Measurements from ENCODE around the gene ATP1B3.

The ATP1B3 gene

DNA sequence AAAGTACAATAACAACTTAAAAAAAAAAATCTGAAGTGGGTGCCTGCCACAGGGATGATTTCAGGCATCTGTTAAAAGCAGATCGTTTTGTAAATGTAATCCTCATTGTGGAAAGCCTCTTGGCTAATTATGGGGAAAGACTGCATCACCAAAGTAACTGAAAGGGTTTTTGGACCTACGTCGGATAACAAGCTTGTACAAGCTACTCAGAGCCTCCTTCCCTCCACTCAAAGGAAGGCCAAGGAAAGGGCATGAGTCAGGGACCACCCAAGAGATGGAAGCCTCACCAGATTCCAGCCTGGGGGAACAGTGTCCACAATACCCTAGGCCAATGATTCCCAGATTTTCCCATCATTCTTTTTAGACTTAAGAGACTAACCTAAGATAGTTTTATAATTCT is 84.3 kb downstream of the ATP1B3 start:
- H3K9ac ChIP-seq (ENCODE audit: low read length): no peak overlapping the region
- H3K27me3 ChIP-seq (replicated peaks; ENCODE audit: insufficient read depth, low read length): no peaks in the 10 kb centered on the region
- no peak for DNase-seq
- H3K9me2 ChIP-seq (replicated peaks; ENCODE audit: insufficient read depth, low read length): no peaks in the 10 kb centered on the region
- TF ChIP-seq EZH2phosphoT487 (IDR thresholded peaks at IDR 0.05; ENCODE audit: low read length) (no peak), EZH2 (optimal IDR thresholded peaks at IDR 0.05; ENCODE audit: low read depth, low read length) (no peak)
- TF ChIP-seq, protein P1, sequence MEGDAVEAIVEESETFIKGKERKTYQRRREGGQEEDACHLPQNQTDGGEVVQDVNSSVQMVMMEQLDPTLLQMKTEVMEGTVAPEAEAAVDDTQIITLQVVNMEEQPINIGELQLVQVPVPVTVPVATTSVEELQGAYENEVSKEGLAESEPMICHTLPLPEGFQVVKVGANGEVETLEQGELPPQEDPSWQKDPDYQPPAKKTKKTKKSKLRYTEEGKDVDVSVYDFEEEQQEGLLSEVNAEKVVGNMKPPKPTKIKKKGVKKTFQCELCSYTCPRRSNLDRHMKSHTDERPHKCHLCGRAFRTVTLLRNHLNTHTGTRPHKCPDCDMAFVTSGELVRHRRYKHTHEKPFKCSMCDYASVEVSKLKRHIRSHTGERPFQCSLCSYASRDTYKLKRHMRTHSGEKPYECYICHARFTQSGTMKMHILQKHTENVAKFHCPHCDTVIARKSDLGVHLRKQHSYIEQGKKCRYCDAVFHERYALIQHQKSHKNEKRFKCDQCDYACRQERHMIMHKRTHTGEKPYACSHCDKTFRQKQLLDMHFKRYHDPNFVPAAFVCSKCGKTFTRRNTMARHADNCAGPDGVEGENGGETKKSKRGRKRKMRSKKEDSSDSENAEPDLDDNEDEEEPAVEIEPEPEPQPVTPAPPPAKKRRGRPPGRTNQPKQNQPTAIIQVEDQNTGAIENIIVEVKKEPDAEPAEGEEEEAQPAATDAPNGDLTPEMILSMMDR (IDR thresholded peaks at IDR 0.05; ENCODE audit: low read length): no peak
- no peaks in the 10 kb centered on the region for H3K79me2 ChIP-seq (ENCODE audit: low read length)
- H3K9me3 ChIP-seq (replicated peaks; ENCODE audit: insufficient read depth, low read length): no peaks in the 10 kb centered on the region
- no peaks in the 10 kb centered on the region for H4K20me1 ChIP-seq (ENCODE audit: insufficient read depth, low read length)
- no peaks in the 10 kb centered on the region for H3K36me3 ChIP-seq (replicated peaks; ENCODE audit: insufficient read depth, low read length)
- no peak overlapping the region for H3K4me3 ChIP-seq (ENCODE audit: low read length)
- no peak overlapping the region for H2AFZ ChIP-seq (ENCODE audit: low read length)
- no peaks in the 10 kb centered on the region for H3K4me1 ChIP-seq (ENCODE audit: low read length)
- H3K4me2 ChIP-seq (ENCODE audit: low read depth, low read length): no peak overlapping the region
- no peak overlapping the region for H3K27ac ChIP-seq (ENCODE audit: low read length)
- H3F3A ChIP-seq (ENCODE audit: insufficient read depth, low read length): no peaks in the 10 kb centered on the region

DNA sequence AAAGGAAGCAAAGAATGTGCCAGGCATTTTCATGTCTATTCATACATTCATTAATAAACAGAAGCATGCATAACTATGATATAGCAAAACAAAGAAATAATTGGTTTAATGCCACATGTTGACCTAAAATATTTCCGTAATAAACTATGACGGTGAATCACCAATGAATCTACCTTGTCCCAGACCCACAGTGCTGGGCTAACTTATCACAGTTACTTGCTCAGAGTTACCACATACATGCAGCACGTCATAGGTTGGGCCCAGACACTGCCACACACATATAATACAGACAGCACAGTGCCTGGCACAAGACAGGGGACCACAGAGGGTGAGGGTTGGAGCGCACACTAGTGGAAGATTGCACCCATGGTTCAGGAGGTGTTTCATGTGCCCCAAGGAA is 86.9 kb downstream of the ATP1B3 start:
- no peaks in the 10 kb centered on the region for H3K27me3 ChIP-seq (replicated peaks; ENCODE audit: insufficient read depth, low read length)
- no peaks in the 10 kb centered on the region for H3K36me3 ChIP-seq (replicated peaks; ENCODE audit: insufficient read depth, low read length)
- H4K20me1 ChIP-seq (ENCODE audit: insufficient read depth, low read length): no peaks in the 10 kb centered on the region
- no peak overlapping the region for H2AFZ ChIP-seq (ENCODE audit: low read length)
- no peak overlapping the region for H3K4me2 ChIP-seq (ENCODE audit: low read depth, low read length)
- no peaks in the 10 kb centered on the region for H3K9me3 ChIP-seq (replicated peaks; ENCODE audit: insufficient read depth, low read length)
- no peak for DNase-seq
- no peaks in the 10 kb centered on the region for H3K9me2 ChIP-seq (replicated peaks; ENCODE audit: insufficient read depth, low read length)
- no peaks in the 10 kb centered on the region for H3F3A ChIP-seq (ENCODE audit: insufficient read depth, low read length)
- H3K9ac ChIP-seq (ENCODE audit: low read length): no peak overlapping the region
- no peak overlapping the region for H3K27ac ChIP-seq (ENCODE audit: low read length)
- H3K4me1 ChIP-seq (ENCODE audit: low read length): no peaks in the 10 kb centered on the region
- H3K79me2 ChIP-seq (ENCODE audit: low read length): no peaks in the 10 kb centered on the region
- no peak for TF ChIP-seq EZH2 (optimal IDR thresholded peaks at IDR 0.05; ENCODE audit: low read depth, low read length)
- TF ChIP-seq, protein P1 (IDR thresholded peaks at IDR 0.05; ENCODE audit: low read length): no peak
- no peak for TF ChIP-seq EZH2phosphoT487 (IDR thresholded peaks at IDR 0.05; ENCODE audit: low read length)
- no peak overlapping the region for H3K4me3 ChIP-seq (ENCODE audit: low read length)

DNA sequence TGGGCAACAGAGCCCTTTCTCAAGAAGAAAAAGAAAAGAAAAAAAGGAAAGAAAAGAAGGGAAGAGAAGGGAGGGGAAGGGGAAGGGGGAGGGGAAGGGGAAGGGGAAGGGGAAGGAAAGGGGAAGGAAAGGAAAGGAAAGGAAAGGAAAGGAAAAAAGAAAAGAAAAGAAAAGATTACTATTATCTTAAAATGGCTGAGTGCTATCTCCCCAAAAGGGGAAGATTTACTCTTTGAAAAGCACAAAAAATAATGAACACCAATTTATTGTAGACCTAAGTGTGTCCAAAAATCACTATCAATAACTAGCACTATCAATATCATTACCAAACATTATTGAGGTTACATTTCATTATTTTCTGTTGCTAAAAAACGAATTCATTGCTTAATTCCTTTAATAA is 89.0 kb downstream of the ATP1B3 start:
- TF ChIP-seq EZH2 (optimal IDR thresholded peaks at IDR 0.05; ENCODE audit: low read depth, low read length) (no peak), EZH2phosphoT487 (IDR thresholded peaks at IDR 0.05; ENCODE audit: low read length) (no peak)
- TF ChIP-seq, protein P1 (IDR thresholded peaks at IDR 0.05; ENCODE audit: low read length): no peak
- Histone ChIP-seq H3K79me2 (ENCODE audit: low read length) (no peaks in the 10 kb centered on the region), H3K4me3 (ENCODE audit: low read length) (no peak overlapping the region), H3K36me3 (replicated peaks; ENCODE audit: insufficient read depth, low read length) (no peaks in the 10 kb centered on the region), H3K27me3 (replicated peaks; ENCODE audit: insufficient read depth, low read length) (no peaks in the 10 kb centered on the region), H4K20me1 (ENCODE audit: insufficient read depth, low read length) (no peaks in the 10 kb centered on the region), H2AFZ (ENCODE audit: low read length) (no peak overlapping the region), H3K4me2 (ENCODE audit: low read depth, low read length) (no peak overlapping the region), H3K9me3 (replicated peaks; ENCODE audit: insufficient read depth, low read length) (no peaks in the 10 kb centered on the region), H3F3A (ENCODE audit: insufficient read depth, low read length) (no peaks in the 10 kb centered on the region), H3K27ac (ENCODE audit: low read length) (no peak overlapping the region), H3K9me2 (replicated peaks; ENCODE audit: insufficient read depth, low read length) (no peaks in the 10 kb centered on the region), H3K4me1 (ENCODE audit: low read length) (no peaks in the 10 kb centered on the region), H3K9ac (ENCODE audit: low read length) (no peak overlapping the region)
- DNase-seq: no peak
